CD14-positive monocyte (primary cell): ENCODE data around the gene LRRFIP1. TPM values are rescaled to one million over a fixed set of nuclear protein-coding genes. Genes with fewer than 3 reads are reported as not detected.

ENCODE experiments used
- DNase-seq, 3 donors: peaks; one replicate each; pipeline ENCODE4 v3.0.0-alpha.2; 2011 to 2022
- H2AFZ ChIP-seq: 2 replicates; pipeline ENCODE4 v1.6.0; 2012; ENCODE audit warnings: mild to moderate bottlenecking, low read depth, low read length, inconsistent platforms; ENCODE audit not compliant: insufficient read depth, poor library complexity, severe bottlenecking
- H3K27ac ChIP-seq, 2 donors: 1 replicate in 1 of 2; 2 replicates in 1 of 2; pipeline ENCODE4 v1.5.1; 2012 to 2013; ENCODE audit warnings: low read length in 2 of 2, control low read depth in 1 of 2, inconsistent platforms in 1 of 2, low read depth in 1 of 2, mild to moderate bottlenecking in 1 of 2
- H3K27me3 ChIP-seq, 2 donors: one replicate each; pipeline versions ENCODE4 v1.6.0 to v1.6.1; 2011 to 2013; ENCODE audit warnings: low read length in 2 of 2; ENCODE audit not compliant: control insufficient read depth in 2 of 2, insufficient read depth in 2 of 2
- H3K36me3 ChIP-seq, 2 donors: replicated peaks in 1 of 2; 1 replicate in 1 of 2; 2 replicates in 1 of 2; pipeline versions ENCODE4 v1.5.1 to v1.6.1; 2012 to 2013; ENCODE audit warnings: low read length in 2 of 2, control low read depth in 1 of 2, inconsistent platforms in 1 of 2, mild to moderate bottlenecking in 1 of 2; ENCODE audit not compliant: insufficient read depth in 2 of 2, control insufficient read depth in 1 of 2
- H3K4me1 ChIP-seq, 2 donors: 1 replicate in 1 of 2; 2 replicates in 1 of 2; pipeline versions ENCODE4 v1.5.1 to v1.6.1; 2012 to 2013; ENCODE audit warnings: low read length in 2 of 2, control low read depth in 1 of 2, inconsistent platforms in 1 of 2, mild to moderate bottlenecking in 1 of 2, moderate library complexity in 1 of 2; ENCODE audit not compliant: insufficient read depth in 2 of 2, control insufficient read depth in 1 of 2
- H3K4me2 ChIP-seq: replicated peaks from 2 replicates; pipeline ENCODE3; 2012; ENCODE audit warnings: low read length, moderate library complexity, mild to moderate bottlenecking; ENCODE audit not compliant: poor library complexity, severe bottlenecking; ENCODE audit errors: extremely low read depth
- H3K4me3 ChIP-seq, 3 experiments: fragments of 200-600 bp in 1 of 3; sonication (generic) in 1 of 3; replicated peaks in 1 of 3; 1 replicate in 2 of 3; 2 replicates in 1 of 3; pipeline ENCODE4 v1.5.1; 2011 to 2013; ENCODE audit warnings: low read length in 3 of 3, mild to moderate bottlenecking in 3 of 3, control low read depth in 2 of 3, low read depth in 2 of 3, inconsistent platforms in 1 of 3, moderate library complexity in 1 of 3
- H3K79me2 ChIP-seq: 2 replicates; pipeline ENCODE4 v1.6.0; 2012; ENCODE audit warnings: mild to moderate bottlenecking, control low read depth, inconsistent platforms, low read length, moderate library complexity; ENCODE audit not compliant: insufficient read depth
- H3K9ac ChIP-seq: 2 replicates; pipeline ENCODE4 v1.6.0; 2017; ENCODE audit warnings: low read length, mild to moderate bottlenecking; ENCODE audit not compliant: insufficient read depth, poor library complexity, severe bottlenecking
- H3K9me3 ChIP-seq, 2 donors: replicated peaks in 1 of 2; 1 replicate in 1 of 2; 2 replicates in 1 of 2; pipeline versions ENCODE4 v1.5.1 to v1.6.1; 2012 to 2013; ENCODE audit warnings: low read length in 2 of 2, control low read depth in 1 of 2; ENCODE audit not compliant: control insufficient read depth in 1 of 2, insufficient read depth in 1 of 2
- H4K20me1 ChIP-seq: 2 replicates; pipeline ENCODE4 v1.6.0; 2012; ENCODE audit warnings: mild to moderate bottlenecking, low read length, control low read depth, moderate library complexity; ENCODE audit not compliant: insufficient read depth
- H3K27ac Mint-ChIP-seq, 7 donors: one replicate each; pipeline ENCODE4 v1.8.0; 2020; ENCODE audit warnings: mild to moderate bottlenecking in 7 of 7, mixed read lengths in 7 of 7, moderate library complexity in 6 of 7, inconsistent platforms in 2 of 7
- H3K27me3 Mint-ChIP-seq, 3 donors: one replicate each; pipeline ENCODE4 v1.8.0; 2021 to 2022; ENCODE audit warnings: low read depth in 3 of 3, mild to moderate bottlenecking in 3 of 3, mixed read lengths in 3 of 3, moderate library complexity in 3 of 3, inconsistent platforms in 1 of 3
- H3K36me3 Mint-ChIP-seq, 2 donors: one replicate each; pipeline ENCODE4 v1.8.0; 2020; ENCODE audit warnings: mixed read lengths in 2 of 2, inconsistent platforms in 1 of 2, mild to moderate bottlenecking in 1 of 2
- H3K4me1 Mint-ChIP-seq: one replicate; pipeline ENCODE4 v1.8.0; 2020; ENCODE audit warnings: mild to moderate bottlenecking, mixed read lengths
- H3K4me3 Mint-ChIP-seq, 2 donors: one replicate each; pipeline ENCODE4 v1.8.0; 2020; ENCODE audit warnings: mild to moderate bottlenecking in 2 of 2, mixed read lengths in 2 of 2, moderate library complexity in 1 of 2
- H3K9me3 Mint-ChIP-seq, 7 donors: one replicate each; pipeline ENCODE4 v1.8.0; 2020 to 2022; ENCODE audit warnings: mixed read lengths in 7 of 7, mild to moderate bottlenecking in 6 of 7, moderate library complexity in 6 of 7, inconsistent platforms in 2 of 7
- WGBS: methylation state at CpG from one replicate; pipeline ENCODE4 v1.1.5; 2013; ENCODE audit warnings: missing lambda C conversion rate; ENCODE audit not compliant: insufficient coverage; 5-methylcytosine and 5-hydroxymethylcytosine counted together
- intact Hi-C, 2 donors: fragments of 100-400 bp; cut with micrococcal nuclease; formaldehyde crosslinking; loops; one replicate each; pipeline versions ENCODE4 v1.15.0 to v1.15.1; 2023
- polyA plus RNA-seq, 3 donors: library from polyadenylated mRNA; depleted of rRNA in 1 of 3; unstranded in 2 of 3; stranded (reverse) in 1 of 3; fragments of 300-500 nt in 2 of 3; fragments of >200 nt in 1 of 3; fragmentation: Illumina TruSeq in 2 of 3; gene quantifications; 1 replicate in 2 of 3; 2 replicates in 1 of 3; pipeline ENCODE4 v1.2.3, GENCODE V29; 2012 to 2021
- TF ChIP-seq, protein P1 (sequence below): fragments of 200-600 bp; IDR thresholded peaks from one replicate; pipeline ENCODE4 v1.8.0; 2022; ENCODE audit warnings: antibody characterized with exemption, mild to moderate bottlenecking

The LRRFIP1 gene
- polyA plus RNA-seq, 3 donors, result 67.3 to 148 (median 98.3) TPM

- H4K20me1 ChIP-seq, result no peaks in the 10 kb centered on the region
Measured at GRCh38 chr2:237612527-237613357, 14.6 kb upstream of the LRRFIP1 start.

DNA sequence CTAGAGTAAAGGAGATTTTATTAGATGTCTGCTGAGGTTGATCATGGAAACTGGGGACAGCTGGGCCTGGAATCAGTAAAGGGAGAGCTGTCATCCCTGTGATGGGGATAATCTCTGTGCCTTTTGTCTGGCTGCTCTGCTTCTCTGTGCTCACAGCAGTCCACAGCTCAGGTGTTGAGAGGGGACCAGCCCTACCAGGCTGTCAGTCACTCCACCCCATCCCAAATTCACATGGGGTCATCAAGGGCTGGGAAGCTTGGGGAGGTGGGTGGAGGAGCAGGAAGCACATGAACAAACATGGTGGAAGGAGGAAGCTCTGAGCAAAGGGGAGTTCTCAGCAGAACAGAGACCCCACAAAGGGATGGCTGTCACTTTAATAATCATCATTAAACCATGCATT lies 13.7 kb upstream of the LRRFIP1 start:
- Mint-ChIP-seq H3K4me3 (peak overlapping the region in 1 of 2 donors; percentile 56), H3K36me3 (no peaks in the 10 kb centered on the region), H3K27ac (peak overlapping the region in 2 of 7 donors; percentile 20 to 36), H3K9me3 (peaks cover 0 to 2% (median 0%) of the 10 kb centered on the region in 7 donors), H3K4me1 (peaks cover 39% of the 10 kb centered on the region), H3K27me3 (peaks cover 3 to 11% (median 7%) of the 10 kb centered on the region in 3 donors)
- Histone ChIP-seq H3K4me2 (peak overlapping the region; percentile 22), H3K4me1 (peaks cover 28 to 38% of the 10 kb centered on the region in 2 donors), H3K27ac (no peak overlapping the region), H3K9me3 (no peaks in the 10 kb centered on the region), H3K27me3 (no peaks in the 10 kb centered on the region), H2AFZ (peak overlapping the region; percentile 21), H3K4me3 (no peak overlapping the region), H3K36me3 (no peaks in the 10 kb centered on the region), H3K79me2 (no peaks in the 10 kb centered on the region), H4K20me1 (no peaks in the 10 kb centered on the region), H3K9ac (no peak overlapping the region)
- intact Hi-C loops, result no loop called here
- TF ChIP-seq, protein P1, sequence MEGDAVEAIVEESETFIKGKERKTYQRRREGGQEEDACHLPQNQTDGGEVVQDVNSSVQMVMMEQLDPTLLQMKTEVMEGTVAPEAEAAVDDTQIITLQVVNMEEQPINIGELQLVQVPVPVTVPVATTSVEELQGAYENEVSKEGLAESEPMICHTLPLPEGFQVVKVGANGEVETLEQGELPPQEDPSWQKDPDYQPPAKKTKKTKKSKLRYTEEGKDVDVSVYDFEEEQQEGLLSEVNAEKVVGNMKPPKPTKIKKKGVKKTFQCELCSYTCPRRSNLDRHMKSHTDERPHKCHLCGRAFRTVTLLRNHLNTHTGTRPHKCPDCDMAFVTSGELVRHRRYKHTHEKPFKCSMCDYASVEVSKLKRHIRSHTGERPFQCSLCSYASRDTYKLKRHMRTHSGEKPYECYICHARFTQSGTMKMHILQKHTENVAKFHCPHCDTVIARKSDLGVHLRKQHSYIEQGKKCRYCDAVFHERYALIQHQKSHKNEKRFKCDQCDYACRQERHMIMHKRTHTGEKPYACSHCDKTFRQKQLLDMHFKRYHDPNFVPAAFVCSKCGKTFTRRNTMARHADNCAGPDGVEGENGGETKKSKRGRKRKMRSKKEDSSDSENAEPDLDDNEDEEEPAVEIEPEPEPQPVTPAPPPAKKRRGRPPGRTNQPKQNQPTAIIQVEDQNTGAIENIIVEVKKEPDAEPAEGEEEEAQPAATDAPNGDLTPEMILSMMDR, result no peak
- no peak for DNase-seq

More at GRCh38 chr2:237612527-237613357, 14.6 kb upstream of the LRRFIP1 start:
- no peaks in the 10 kb centered on the region for H3K36me3 Mint-ChIP-seq
- Histone ChIP-seq H3K4me3 (no peak overlapping the region), H2AFZ (no peak overlapping the region), H3K79me2 (no peaks in the 10 kb centered on the region), H3K9me3 (no peaks in the 10 kb centered on the region), H3K27ac (no peak overlapping the region), H3K27me3 (no peaks in the 10 kb centered on the region), H3K4me2 (no peak overlapping the region), H3K4me1 (peaks cover 28 to 37% of the 10 kb centered on the region in 2 donors), H3K9ac (no peak overlapping the region), H3K36me3 (no peaks in the 10 kb centered on the region)
- DNase-seq, result no peak
- no peak overlapping the region for H3K4me3 Mint-ChIP-seq
- WGBS, result 98% methylated on average over 7 of the region's 10 CpGs
- no peak overlapping the region for H3K27ac Mint-ChIP-seq
- peaks cover 0 to 2% (median 0%) of the 10 kb centered on the region in 7 donors for H3K9me3 Mint-ChIP-seq
- H3K4me1 Mint-ChIP-seq, result peaks cover 39% of the 10 kb centered on the region
- intact Hi-C loops, result no loop called here
- TF ChIP-seq, protein P1, result no peak
- peaks cover 5 to 11% (median 10%) of the 10 kb centered on the region in 3 donors for H3K27me3 Mint-ChIP-seq
